PFSK-1 (cell line): ENCODE data around the gene TGIF1.

Experiments
- FOXP2 ChIP-seq: optimal IDR thresholded peaks from 2 replicates; pipeline ENCODE3; 2011; ENCODE audit warnings: borderline replicate concordance, control low read depth, inconsistent platforms; ENCODE audit not compliant: insufficient read depth; ENCODE audit errors: extremely low read length, extremely low read depth
- POLR2AphosphoS5 ChIP-seq: IDR thresholded peaks from 2 replicates; pipeline ENCODE4 v1.6.1; 2012; ENCODE audit warnings: low read depth, mild to moderate bottlenecking, control low read depth, low read length, moderate library complexity
- REST ChIP-seq, 2 experiments: IDR thresholded peaks; 2 replicates each; pipeline versions ENCODE4 v1.6.1 to v1.8.0; 2011 to 2012; ENCODE audit warnings: low read depth in 2 of 2, low read length in 2 of 2, control low read depth in 1 of 2, inconsistent platforms in 1 of 2, mild to moderate bottlenecking in 1 of 2, moderate library complexity in 1 of 2; ENCODE audit not compliant: insufficient read depth in 1 of 2
- SIN3A ChIP-seq: IDR thresholded peaks from 2 replicates; pipeline ENCODE4 v1.6.1; 2012; ENCODE audit warnings: mild to moderate bottlenecking, low read length, moderate library complexity, borderline replicate concordance; ENCODE audit not compliant: insufficient read depth
- TAF1 ChIP-seq: IDR thresholded peaks from 2 replicates; pipeline ENCODE4 v1.6.1; 2012; ENCODE audit warnings: low read length, control low read depth, borderline replicate concordance; ENCODE audit not compliant: insufficient read depth

Gene TGIF1

GRCh38 chr18:3485153-3486149 is 35.5 kb downstream of the TGIF1 start:
- TF ChIP-seq POLR2AphosphoS5 (no peak), REST (IDR thresholded peaks at IDR 0.05; ENCODE audit: insufficient read depth in 1 of 2, low read depth in 2 of 2, low read length in 2 of 2) (peak in 1 of 2 experiments; percentile 71; a peak in 2 of 4 replicates), FOXP2 (no peak)

GRCh38 chr18:3486512-3486911 is 36.5 kb downstream of the TGIF1 start:
- no peak for TF ChIP-seq SIN3A
- TF ChIP-seq FOXP2, result no peak
- no peak for TF ChIP-seq TAF1
- TF ChIP-seq REST (IDR thresholded peaks at IDR 0.05; ENCODE audit: insufficient read depth in 1 of 2, low read depth in 2 of 2, low read length in 2 of 2), result no peak
- TF ChIP-seq POLR2AphosphoS5, result no peak

GRCh38 chr18:3489462-3489861 is 39.5 kb downstream of the TGIF1 start:
- TF ChIP-seq SIN3A, result no peak
- TF ChIP-seq TAF1, result no peak
- TF ChIP-seq FOXP2, result no peak
- TF ChIP-seq POLR2AphosphoS5, result no peak
- no peak for TF ChIP-seq REST (IDR thresholded peaks at IDR 0.05; ENCODE audit: insufficient read depth in 1 of 2, low read depth in 2 of 2, low read length in 2 of 2)

- TF ChIP-seq POLR2AphosphoS5 (no peak), TAF1 (no peak)
Measured at GRCh38 chr18:3491981-3492555, 42.1 kb downstream of the TGIF1 start.

GRCh38 chr18:3492721-3493120 is 42.7 kb downstream of the TGIF1 start:
- TF ChIP-seq REST (IDR thresholded peaks at IDR 0.05; ENCODE audit: insufficient read depth in 1 of 2, low read depth in 2 of 2, low read length in 2 of 2) (no peak), POLR2AphosphoS5 (no peak), TAF1 (no peak), SIN3A (no peak), FOXP2 (no peak)
